GM12874 (cell line): ENCODE measurements around the gene RASAL2.

ENCODE experiments used
- TF ChIP-seq, protein P1 (sequence below): IDR thresholded peaks from 2 replicates; pipeline ENCODE4 v1.5.1; 2011; ENCODE audit warnings: low read depth, mild to moderate bottlenecking, control low read depth, low read length, moderate library complexity; ENCODE audit not compliant: insufficient read depth

Gene RASAL2

DNA sequence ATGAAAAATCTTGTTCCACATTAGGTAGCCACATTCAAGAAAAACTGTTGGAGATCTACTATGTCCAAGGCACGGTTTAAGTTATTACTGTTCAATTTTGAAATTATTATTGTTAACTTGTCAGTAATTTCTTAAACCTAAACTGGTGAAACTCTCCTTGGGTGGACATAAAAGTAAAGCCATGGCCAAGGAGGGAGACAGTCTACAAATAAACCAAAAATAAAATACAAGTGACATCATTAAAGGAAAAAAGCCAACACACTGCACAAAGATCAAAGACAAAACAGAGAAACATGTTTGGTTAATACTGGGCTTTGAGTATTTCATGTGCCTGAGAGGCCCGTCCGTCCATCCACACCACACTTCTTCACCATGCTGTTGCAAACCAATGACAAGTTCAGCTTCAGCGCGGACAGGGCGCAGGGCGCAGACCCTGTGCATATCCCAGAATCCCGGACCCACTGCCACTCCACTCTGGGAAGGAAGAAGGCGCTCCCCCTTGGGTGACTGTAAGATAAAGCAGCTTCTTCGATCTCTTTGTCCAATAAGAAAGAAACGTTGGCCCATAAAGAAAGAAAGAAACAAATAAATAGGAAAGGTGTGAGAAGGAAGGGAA, 918 bp upstream of the RASAL2 start:
- TF ChIP-seq, protein P1, sequence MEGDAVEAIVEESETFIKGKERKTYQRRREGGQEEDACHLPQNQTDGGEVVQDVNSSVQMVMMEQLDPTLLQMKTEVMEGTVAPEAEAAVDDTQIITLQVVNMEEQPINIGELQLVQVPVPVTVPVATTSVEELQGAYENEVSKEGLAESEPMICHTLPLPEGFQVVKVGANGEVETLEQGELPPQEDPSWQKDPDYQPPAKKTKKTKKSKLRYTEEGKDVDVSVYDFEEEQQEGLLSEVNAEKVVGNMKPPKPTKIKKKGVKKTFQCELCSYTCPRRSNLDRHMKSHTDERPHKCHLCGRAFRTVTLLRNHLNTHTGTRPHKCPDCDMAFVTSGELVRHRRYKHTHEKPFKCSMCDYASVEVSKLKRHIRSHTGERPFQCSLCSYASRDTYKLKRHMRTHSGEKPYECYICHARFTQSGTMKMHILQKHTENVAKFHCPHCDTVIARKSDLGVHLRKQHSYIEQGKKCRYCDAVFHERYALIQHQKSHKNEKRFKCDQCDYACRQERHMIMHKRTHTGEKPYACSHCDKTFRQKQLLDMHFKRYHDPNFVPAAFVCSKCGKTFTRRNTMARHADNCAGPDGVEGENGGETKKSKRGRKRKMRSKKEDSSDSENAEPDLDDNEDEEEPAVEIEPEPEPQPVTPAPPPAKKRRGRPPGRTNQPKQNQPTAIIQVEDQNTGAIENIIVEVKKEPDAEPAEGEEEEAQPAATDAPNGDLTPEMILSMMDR: no peak

- TF ChIP-seq, protein P1: no peak
Measured at GRCh38 chr1:178093494-178093950, 382 bp upstream of the RASAL2 start.

DNA sequence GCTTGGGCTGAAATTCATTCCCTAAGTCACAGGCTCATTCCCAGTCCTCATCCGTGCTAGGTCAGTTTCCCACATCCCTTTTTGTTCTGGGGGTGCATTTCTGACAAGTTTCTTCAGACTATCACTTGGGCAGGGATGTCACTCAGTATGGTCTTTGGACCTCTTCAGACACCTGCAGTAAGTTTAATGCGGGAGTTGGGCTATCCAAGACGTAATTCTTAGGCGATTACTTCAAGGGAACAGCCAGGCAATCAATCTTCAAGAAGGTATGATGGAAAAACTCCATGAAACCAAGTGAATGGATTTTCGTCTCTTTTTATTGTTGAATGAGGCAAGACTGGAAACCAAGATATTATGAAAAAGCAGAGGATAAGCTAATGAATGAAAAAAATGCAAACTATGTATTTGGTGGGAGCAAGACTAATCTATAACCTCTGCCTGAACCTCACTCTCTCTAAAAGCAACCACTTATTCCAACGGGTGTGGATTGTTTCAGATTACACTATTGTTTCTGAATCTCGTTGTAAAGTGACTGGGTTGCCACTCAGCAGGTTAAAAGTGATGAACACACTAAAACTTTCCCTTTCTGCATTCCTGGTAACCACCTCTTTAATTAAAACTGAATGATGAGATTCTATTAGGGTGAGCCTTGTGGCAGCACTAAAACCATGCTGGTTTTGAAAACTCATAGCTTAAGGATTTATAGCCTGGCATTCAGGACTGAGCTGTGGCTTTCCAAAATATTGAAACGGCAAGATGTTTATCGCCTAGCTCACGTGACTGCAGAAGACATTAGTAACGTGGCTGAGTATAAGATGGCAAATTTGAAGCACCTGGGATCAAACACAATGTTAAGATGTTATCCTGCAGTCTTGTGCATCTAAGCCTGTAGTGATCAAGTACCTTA, 1.1 kb downstream of the RASAL2 start:
- TF ChIP-seq, protein P1: no peak

DNA sequence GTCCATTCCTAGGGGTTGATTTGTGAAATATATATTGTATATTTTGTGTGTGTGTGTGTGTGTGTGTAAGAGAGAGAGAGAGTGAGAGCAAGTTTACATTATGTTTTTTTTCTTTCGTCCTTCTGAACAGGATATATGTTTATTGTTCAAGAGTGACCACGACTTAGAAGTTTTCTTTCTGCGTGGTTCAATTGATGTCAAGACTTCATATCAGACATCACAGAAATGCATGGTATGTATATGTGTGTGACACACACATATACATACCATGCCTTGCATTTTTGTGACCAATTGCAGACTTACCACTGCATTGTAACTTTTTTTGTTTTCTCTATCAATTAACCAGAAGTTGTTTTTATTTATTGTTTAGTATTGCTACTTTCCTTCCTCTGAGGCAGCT, 2.5 kb downstream of the RASAL2 start:
- TF ChIP-seq, protein P1: no peak

GRCh38 chr1:178098262-178098661, 4.4 kb downstream of the RASAL2 start:
- TF ChIP-seq, protein P1: no peak

- TF ChIP-seq, protein P1: no peak
Measured at GRCh38 chr1:178101266-178101630, 7.3 kb downstream of the RASAL2 start.

DNA sequence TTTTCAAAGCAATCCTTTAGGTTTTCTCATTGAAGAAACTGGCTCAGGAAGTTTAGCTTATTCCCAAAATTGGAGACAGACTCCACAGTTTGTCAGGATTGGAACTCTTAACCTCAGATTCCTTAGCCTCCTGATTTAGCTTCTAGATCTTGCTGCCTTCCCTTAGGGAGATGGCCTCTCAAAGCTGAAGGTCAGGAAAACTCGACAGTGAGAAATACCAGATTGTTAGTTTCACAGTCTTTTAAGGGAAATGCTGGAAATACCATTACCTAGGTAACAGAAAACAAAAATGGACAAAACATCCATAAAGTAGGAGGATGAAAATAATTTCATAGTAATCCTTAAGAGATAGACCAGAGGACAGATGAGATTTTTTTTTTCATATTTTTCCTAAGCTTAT, 7.8 kb downstream of the RASAL2 start:
- TF ChIP-seq, protein P1: no peak
